Epithelial cell of esophagus (primary cell): ENCODE data around the gene ITGB1BP1.

Source experiments
- DNase-seq: peaks from one replicate; pipeline ENCODE4 v3.0.0; 2010; ENCODE audit warnings: low read depth
- H3K4me3 ChIP-seq: 2 replicates; pipeline ENCODE4 v1.5.1; 2011; ENCODE audit warnings: mild to moderate bottlenecking, low read length, control low read depth
- TF ChIP-seq, protein P1 (sequence below): IDR thresholded peaks from 2 replicates; pipeline ENCODE4 v1.5.1; 2011; ENCODE audit warnings: low read depth, mild to moderate bottlenecking, low read length, control low read depth, inconsistent platforms; ENCODE audit not compliant: insufficient read depth; ENCODE audit errors: missing control alignments

ITGB1BP1 gene

DNA sequence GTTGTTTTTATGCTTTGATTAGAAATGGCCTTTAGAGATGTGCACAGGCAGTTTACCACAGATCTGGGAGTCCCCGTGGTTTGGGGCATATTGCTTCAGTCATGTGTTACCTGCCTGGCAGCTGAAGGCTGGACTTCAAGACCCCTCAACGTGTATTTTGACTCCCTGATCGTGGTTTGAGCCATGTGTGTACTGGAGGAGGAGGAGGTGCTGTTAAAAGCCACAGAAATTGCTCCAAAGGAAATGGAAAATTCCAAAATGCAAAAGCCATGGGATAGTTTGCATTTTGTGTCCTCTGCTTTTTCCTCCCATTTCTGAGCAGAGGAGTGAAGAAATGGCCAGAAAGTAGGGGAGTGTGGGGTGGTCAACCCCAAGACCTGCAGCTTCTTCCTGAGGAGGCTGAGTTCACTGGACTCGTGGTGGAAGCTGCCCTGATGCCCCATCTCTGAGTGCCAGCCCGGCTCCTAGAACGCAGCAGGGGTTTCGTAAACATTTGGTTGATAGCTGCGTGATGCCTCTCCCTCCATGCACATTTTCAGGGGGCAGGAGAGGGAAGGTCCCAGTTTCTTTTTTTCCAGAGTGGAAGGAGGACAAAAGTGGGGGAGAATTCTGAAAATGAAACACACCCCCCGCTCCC, 45.7 kb downstream of the ITGB1BP1 start:
- no peak for DNase-seq
- TF ChIP-seq, protein P1, sequence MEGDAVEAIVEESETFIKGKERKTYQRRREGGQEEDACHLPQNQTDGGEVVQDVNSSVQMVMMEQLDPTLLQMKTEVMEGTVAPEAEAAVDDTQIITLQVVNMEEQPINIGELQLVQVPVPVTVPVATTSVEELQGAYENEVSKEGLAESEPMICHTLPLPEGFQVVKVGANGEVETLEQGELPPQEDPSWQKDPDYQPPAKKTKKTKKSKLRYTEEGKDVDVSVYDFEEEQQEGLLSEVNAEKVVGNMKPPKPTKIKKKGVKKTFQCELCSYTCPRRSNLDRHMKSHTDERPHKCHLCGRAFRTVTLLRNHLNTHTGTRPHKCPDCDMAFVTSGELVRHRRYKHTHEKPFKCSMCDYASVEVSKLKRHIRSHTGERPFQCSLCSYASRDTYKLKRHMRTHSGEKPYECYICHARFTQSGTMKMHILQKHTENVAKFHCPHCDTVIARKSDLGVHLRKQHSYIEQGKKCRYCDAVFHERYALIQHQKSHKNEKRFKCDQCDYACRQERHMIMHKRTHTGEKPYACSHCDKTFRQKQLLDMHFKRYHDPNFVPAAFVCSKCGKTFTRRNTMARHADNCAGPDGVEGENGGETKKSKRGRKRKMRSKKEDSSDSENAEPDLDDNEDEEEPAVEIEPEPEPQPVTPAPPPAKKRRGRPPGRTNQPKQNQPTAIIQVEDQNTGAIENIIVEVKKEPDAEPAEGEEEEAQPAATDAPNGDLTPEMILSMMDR, result no peak

DNA sequence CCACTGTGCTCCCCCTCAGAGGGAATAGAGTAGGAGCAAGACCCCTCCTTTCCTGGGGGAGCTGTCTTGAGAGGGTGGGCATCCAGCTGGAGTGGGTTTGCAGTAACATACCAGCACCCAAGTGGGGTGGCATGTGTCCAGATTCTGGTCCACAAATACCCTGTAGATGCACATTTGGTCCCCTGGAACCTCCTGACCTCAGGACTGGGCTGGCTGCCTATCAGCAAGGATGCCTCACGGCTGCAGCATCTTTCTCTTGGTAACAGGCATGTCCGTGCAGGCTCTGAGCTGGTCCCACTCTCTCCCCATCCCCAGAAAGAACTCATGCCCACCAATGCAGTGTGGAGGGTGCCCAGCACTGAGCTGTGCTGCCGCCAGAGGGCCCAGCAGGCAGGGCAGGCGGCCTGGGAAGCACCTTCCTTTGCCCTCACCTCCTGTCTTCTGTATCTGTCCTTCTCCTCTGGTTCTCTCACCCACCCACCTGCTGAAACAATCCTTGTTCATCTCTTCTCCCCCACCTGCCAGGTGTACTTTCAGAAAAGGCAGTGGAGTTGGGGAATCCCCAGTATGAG, 47.4 kb downstream of the ITGB1BP1 start:
- TF ChIP-seq, protein P1, result no peak
- no peak overlapping the region for H3K4me3 ChIP-seq
- no peak for DNase-seq

More for the DNA sequence above, 45.7 kb downstream of the ITGB1BP1 start:
- H3K4me3 ChIP-seq, result no peak overlapping the region

DNA sequence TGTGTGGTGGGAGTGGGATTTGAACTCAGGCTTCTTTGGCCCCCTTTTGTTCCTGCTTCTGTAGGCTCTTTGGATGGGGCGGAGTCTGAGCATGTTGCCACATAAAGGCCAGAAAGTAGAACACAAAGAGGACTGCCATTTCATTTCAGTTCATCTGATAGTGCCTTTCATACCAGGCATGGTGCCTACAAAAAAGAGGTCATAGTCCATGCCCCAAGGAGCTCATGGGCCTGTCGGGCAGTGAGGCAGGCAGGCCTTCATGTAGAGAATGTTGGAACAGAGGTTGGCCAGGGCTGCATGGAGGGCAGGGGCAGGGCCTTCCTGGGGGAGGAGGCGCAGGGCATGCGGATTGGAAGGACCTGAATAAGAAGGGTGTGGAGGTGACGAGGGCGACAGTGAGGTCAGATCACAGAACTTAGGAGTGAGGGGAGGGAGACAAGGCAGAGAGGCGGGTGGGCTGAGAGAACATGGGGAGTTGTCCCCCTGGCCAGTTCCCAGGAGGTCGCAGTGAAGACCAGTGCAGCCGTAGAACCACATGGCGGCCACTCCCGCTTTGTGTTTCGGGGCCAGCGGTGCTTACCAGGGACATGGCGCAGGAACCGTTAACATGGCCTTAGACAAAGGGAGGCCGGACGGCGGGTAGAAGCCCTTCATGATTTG, 49.1 kb downstream of the ITGB1BP1 start:
- TF ChIP-seq, protein P1, result no peak
- DNase-seq, result no peak
- H3K4me3 ChIP-seq, result no peak overlapping the region

DNA sequence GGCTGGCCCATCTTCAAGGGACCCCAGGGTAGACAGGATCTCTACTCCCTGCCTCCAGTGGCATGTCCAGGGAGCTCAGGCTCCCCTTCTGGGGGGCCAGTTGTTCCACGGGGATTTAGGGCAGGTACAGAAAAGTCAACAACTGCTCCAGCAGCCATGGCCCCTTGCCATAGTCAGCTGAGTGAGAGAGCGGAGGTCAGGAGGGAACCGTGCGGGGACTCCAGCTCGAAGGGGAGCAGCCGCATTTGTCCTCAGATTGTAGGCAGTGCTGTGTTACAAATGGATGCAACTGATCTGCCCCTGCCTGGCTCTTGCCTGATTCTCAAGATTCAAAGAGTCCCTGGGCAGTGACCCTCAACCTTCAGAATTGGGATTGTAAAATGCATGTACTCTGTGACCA, 49.9 kb downstream of the ITGB1BP1 start:
- TF ChIP-seq, protein P1, result no peak
- H3K4me3 ChIP-seq, result no peak overlapping the region
- DNase-seq, result no peak

DNA sequence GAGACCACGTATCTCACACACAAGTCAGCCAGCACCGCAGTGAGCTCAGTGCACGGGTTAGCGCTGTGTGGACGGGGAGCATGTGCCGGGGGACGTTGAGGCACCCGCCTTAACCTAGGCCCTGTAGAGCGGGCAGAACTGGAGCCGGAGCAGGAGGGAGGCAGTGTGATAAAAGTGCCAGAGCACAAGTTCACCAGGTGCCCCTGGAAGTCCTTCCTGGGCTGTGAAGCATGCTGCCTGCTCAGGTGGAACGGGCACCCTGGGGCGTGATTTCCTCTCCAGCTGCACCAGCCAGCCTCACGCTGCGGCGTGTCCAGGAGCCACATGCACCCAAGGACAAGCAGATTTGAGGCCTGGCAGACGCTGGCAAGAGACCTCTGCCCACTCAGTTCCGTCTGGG, 50.3 kb downstream of the ITGB1BP1 start:
- DNase-seq, result no peak
- no peak overlapping the region for H3K4me3 ChIP-seq
- TF ChIP-seq, protein P1, result no peak

DNA sequence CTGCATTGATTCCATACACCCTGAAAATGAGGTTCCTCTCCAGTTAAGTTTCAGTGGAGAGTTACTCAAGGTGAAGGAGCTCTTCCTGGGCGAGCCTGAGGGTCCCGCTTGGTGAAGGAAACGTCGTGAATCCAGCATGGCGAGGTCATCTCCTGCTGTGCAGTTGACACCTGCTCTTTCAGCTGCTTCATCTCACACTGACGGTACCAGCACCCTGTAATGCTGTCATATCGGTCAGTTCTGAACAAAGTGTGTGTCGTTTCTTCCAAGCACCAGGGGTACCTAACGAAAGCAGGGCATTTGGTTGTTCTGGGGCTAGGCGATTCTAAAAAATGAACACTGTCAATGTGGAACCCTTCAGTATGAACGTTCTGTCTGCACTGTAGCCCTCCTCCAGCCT, 52.6 kb downstream of the ITGB1BP1 start:
- H3K4me3 ChIP-seq, result no peak overlapping the region
- DNase-seq, result no peak
- TF ChIP-seq, protein P1, result no peak
